DND-41 (cell line): ENCODE data around the gene MED22.

Experiments used
- ATAC-seq: fragments of 200-7000 bp; cut with Tn5 transposase; 3 replicates; pipeline ENCODE4 v1.9.1; 2021; ENCODE audit warnings: low read depth; ENCODE audit not compliant: insufficient read depth
- DNase-seq: peaks from one replicate; pipeline ENCODE4 v3.0.0-alpha.2; 2020
- H2AFZ ChIP-seq: 2 replicates; pipeline ENCODE4 v1.6.0; 2012; ENCODE audit warnings: low read depth, low read length
- H3K27ac ChIP-seq: 2 replicates; pipeline ENCODE4 v1.5.1; 2012; ENCODE audit warnings: low read length, inconsistent platforms
- H3K27me3 ChIP-seq: fragments of 200-600 bp; sonication (generic); 2 replicates; pipeline ENCODE4 v1.6.0; 2012; ENCODE audit warnings: low read length, mild to moderate bottlenecking, inconsistent platforms; ENCODE audit not compliant: insufficient read depth, poor library complexity
- H3K36me3 ChIP-seq: 2 replicates; pipeline ENCODE4 v1.5.1; 2012; ENCODE audit warnings: low read length, inconsistent platforms; ENCODE audit not compliant: insufficient read depth
- H3K4me1 ChIP-seq: 2 replicates; pipeline ENCODE4 v1.5.1; 2012; ENCODE audit warnings: mild to moderate bottlenecking, low read length; ENCODE audit not compliant: insufficient read depth
- H3K4me2 ChIP-seq: 2 replicates; pipeline ENCODE4 v1.6.0; 2012; ENCODE audit warnings: mild to moderate bottlenecking, moderate library complexity, low read length, inconsistent platforms; ENCODE audit not compliant: insufficient read depth
- H3K4me3 ChIP-seq, 2 experiments: fragments of 200-600 bp in 1 of 2; shearing (Covaris generic) in 1 of 2; 2 replicates each; pipeline ENCODE4 v1.5.1; 2012 to 2016; ENCODE audit warnings: inconsistent platforms in 2 of 2, low read length in 2 of 2, mild to moderate bottlenecking in 2 of 2, low read depth in 1 of 2, moderate library complexity in 1 of 2
- H3K79me2 ChIP-seq: 2 replicates; pipeline ENCODE4 v1.6.0; 2012; ENCODE audit warnings: low read length, inconsistent platforms; ENCODE audit not compliant: insufficient read depth
- H3K9ac ChIP-seq: 2 replicates; pipeline ENCODE4 v1.6.0; 2012; ENCODE audit warnings: low read depth, mild to moderate bottlenecking, inconsistent platforms, low read length, moderate library complexity
- H3K9me3 ChIP-seq: 2 replicates; pipeline ENCODE4 v1.5.1; 2012; ENCODE audit warnings: low read length, moderate library complexity, mild to moderate bottlenecking, inconsistent platforms; ENCODE audit not compliant: insufficient read depth, severe bottlenecking
- H4K20me1 ChIP-seq: 2 replicates; pipeline ENCODE4 v1.6.0; 2012; ENCODE audit warnings: low read length; ENCODE audit not compliant: insufficient read depth
- EZH2 ChIP-seq: IDR thresholded peaks from 3 replicates; pipeline ENCODE4 v1.6.1; 2012; ENCODE audit warnings: borderline replicate concordance, low read depth, mild to moderate bottlenecking, moderate library complexity, low read length, inconsistent platforms; ENCODE audit not compliant: severe bottlenecking
- TF ChIP-seq, protein P1 (sequence below): IDR thresholded peaks from 2 replicates; pipeline ENCODE4 v1.5.1; 2012; ENCODE audit warnings: borderline replicate concordance, low read length, moderate library complexity, mild to moderate bottlenecking; ENCODE audit not compliant: poor library complexity, severe bottlenecking; ENCODE audit errors: extremely low read depth

The MED22 gene

DNA sequence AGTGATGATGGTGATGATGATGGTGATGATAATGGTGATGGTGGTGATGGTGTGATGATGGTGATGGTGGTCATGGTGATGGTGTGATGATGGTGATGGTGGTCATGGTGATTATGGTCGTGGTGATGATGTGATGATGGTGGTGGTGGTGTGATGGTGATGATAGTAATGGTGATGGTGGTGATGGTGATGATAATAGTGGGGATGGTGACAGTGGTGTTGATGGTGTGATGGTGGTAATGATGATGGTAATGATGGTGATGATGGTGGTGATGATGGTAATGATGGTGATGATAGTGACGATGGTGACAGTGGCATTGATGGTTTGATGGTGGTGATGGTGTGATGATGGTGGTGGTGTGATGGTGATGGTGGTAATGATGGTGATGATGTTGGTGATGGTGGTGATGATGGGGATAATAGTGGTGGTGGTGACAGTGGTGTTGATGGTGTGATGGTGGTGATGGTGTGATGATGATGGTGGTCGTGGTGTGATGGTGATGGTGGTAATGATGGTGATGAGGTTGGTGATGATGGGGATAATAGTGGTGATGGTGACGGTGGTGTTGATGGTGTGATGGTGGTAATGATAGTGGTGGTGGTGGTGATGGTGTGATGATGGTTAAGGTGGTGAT, 34.7 kb upstream of the MED22 start:
- Histone ChIP-seq H3K27ac (no peak overlapping the region), H4K20me1 (no peaks in the 10 kb centered on the region), H3K9me3 (no peaks in the 10 kb centered on the region), H3K79me2 (no peaks in the 10 kb centered on the region), H2AFZ (no peak overlapping the region), H3K4me3 (no peak overlapping the region), H3K4me1 (no peaks in the 10 kb centered on the region), H3K9ac (no peak overlapping the region), H3K27me3 (no peaks in the 10 kb centered on the region), H3K4me2 (no peak overlapping the region), H3K36me3 (no peaks in the 10 kb centered on the region)
- DNase-seq (no peak), ATAC-seq (no peak)
- no peak for TF ChIP-seq EZH2
- TF ChIP-seq, protein P1, sequence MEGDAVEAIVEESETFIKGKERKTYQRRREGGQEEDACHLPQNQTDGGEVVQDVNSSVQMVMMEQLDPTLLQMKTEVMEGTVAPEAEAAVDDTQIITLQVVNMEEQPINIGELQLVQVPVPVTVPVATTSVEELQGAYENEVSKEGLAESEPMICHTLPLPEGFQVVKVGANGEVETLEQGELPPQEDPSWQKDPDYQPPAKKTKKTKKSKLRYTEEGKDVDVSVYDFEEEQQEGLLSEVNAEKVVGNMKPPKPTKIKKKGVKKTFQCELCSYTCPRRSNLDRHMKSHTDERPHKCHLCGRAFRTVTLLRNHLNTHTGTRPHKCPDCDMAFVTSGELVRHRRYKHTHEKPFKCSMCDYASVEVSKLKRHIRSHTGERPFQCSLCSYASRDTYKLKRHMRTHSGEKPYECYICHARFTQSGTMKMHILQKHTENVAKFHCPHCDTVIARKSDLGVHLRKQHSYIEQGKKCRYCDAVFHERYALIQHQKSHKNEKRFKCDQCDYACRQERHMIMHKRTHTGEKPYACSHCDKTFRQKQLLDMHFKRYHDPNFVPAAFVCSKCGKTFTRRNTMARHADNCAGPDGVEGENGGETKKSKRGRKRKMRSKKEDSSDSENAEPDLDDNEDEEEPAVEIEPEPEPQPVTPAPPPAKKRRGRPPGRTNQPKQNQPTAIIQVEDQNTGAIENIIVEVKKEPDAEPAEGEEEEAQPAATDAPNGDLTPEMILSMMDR: no peak

- peaks cover 12% of the 10 kb centered on the region for H3K4me1 ChIP-seq
- no peaks in the 10 kb centered on the region for H4K20me1 ChIP-seq
- no peak for DNase-seq
- H3K79me2 ChIP-seq: peaks cover 1% of the 10 kb centered on the region
- H3K9me3 ChIP-seq: no peaks in the 10 kb centered on the region
- no peaks in the 10 kb centered on the region; the same call in 1 of the 2 replicates for H3K36me3 ChIP-seq
- no peaks in the 10 kb centered on the region for H3K27me3 ChIP-seq
- no peak for ATAC-seq
- no peak overlapping the region for H3K27ac ChIP-seq
- no peak overlapping the region for H3K4me2 ChIP-seq
- H2AFZ ChIP-seq: no peak overlapping the region
- no peak overlapping the region for H3K4me3 ChIP-seq
- TF ChIP-seq, protein P1: no peak
- TF ChIP-seq EZH2: no peak
- no peak overlapping the region for H3K9ac ChIP-seq
Measured at GRCh38 chr9:133380734-133381133, 32.8 kb upstream of the MED22 start.

- Histone ChIP-seq H4K20me1 (peaks cover 7% of the 10 kb centered on the region; the same call in 1 of the 2 replicates), H3K4me2 (no peak overlapping the region), H3K9me3 (no peaks in the 10 kb centered on the region), H2AFZ (no peak overlapping the region), H3K9ac (no peak overlapping the region), H3K36me3 (no peaks in the 10 kb centered on the region; the same call in 1 of the 2 replicates), H3K4me3 (no peak overlapping the region), H3K27ac (no peak overlapping the region), H3K27me3 (no peaks in the 10 kb centered on the region), H3K4me1 (peaks cover 19% of the 10 kb centered on the region), H3K79me2 (peaks cover 14% of the 10 kb centered on the region)
- TF ChIP-seq, protein P1: no peak
- TF ChIP-seq EZH2: no peak
- no peak for DNase-seq
- no peak for ATAC-seq
Measured at GRCh38 chr9:133379153-133380086, 31.5 kb upstream of the MED22 start.
